Ishikawa (cell line): Measurements from ENCODE around the gene NUDT2.

Experiments
- CEBPB ChIP-seq: IDR thresholded peaks from 2 replicates; pipeline ENCODE4 v1.6.1; 2012
- CREB1 ChIP-seq: IDR thresholded peaks from 2 replicates; pipeline ENCODE4 v1.6.1; 2012; ENCODE audit warnings: low read depth
- EGR1 ChIP-seq: IDR thresholded peaks from 2 replicates; pipeline ENCODE4 v1.6.1; 2012
- EP300 ChIP-seq: IDR thresholded peaks from 2 replicates; pipeline ENCODE4 v1.6.1; 2012; ENCODE audit warnings: borderline replicate concordance
- FOXM1 ChIP-seq: IDR thresholded peaks from 2 replicates; pipeline ENCODE4 v1.6.1; 2012; ENCODE audit warnings: low read depth, borderline replicate concordance
- MAX ChIP-seq: IDR thresholded peaks from 2 replicates; pipeline ENCODE4 v1.6.1; 2012
- NFIC ChIP-seq: IDR thresholded peaks from 2 replicates; pipeline ENCODE4 v1.6.1; 2012
- RAD21 ChIP-seq: IDR thresholded peaks from 2 replicates; pipeline ENCODE4 v1.6.1; 2012; ENCODE audit warnings: low read depth
- REST ChIP-seq: IDR thresholded peaks from 2 replicates; pipeline ENCODE4 v1.6.1; 2012; ENCODE audit warnings: low read depth, mild to moderate bottlenecking
- TAF1 ChIP-seq: IDR thresholded peaks from 2 replicates; pipeline ENCODE4 v1.6.1; 2012; ENCODE audit warnings: low read depth, mild to moderate bottlenecking
- TCF12 ChIP-seq: IDR thresholded peaks from 2 replicates; pipeline ENCODE4 v1.6.1; 2012; ENCODE audit warnings: low read depth
- TEAD4 ChIP-seq: IDR thresholded peaks from 2 replicates; pipeline ENCODE4 v1.6.1; 2012
- YY1 ChIP-seq: IDR thresholded peaks from 2 replicates; pipeline ENCODE4 v1.6.1; 2012; ENCODE audit warnings: low read depth
- ZBTB7A ChIP-seq: IDR thresholded peaks from 2 replicates; pipeline ENCODE4 v1.6.1; 2012; ENCODE audit warnings: low read depth
- TF ChIP-seq, protein P1 (sequence below): IDR thresholded peaks from 2 replicates; pipeline ENCODE4 v1.6.1; 2012

The NUDT2 gene

GRCh38 chr9:34370970-34371880, 41.9 kb downstream of the NUDT2 start:
- TF ChIP-seq CEBPB (no peak), RAD21 (no peak), MAX (no peak), REST (no peak), TAF1 (no peak), TEAD4 (no peak), EP300 (no peak), CREB1 (no peak), NFIC (no peak), FOXM1 (no peak), YY1 (no peak), EGR1 (no peak), ZBTB7A (no peak), TCF12 (no peak)
- TF ChIP-seq, protein P1, sequence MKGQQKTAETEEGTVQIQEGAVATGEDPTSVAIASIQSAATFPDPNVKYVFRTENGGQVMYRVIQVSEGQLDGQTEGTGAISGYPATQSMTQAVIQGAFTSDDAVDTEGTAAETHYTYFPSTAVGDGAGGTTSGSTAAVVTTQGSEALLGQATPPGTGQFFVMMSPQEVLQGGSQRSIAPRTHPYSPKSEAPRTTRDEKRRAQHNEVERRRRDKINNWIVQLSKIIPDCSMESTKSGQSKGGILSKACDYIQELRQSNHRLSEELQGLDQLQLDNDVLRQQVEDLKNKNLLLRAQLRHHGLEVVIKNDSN, result no peak

GRCh38 chr9:34371886-34372466, 42.6 kb downstream of the NUDT2 start:
- no peak for TF ChIP-seq FOXM1
- TF ChIP-seq EGR1, result no peak

DNA sequence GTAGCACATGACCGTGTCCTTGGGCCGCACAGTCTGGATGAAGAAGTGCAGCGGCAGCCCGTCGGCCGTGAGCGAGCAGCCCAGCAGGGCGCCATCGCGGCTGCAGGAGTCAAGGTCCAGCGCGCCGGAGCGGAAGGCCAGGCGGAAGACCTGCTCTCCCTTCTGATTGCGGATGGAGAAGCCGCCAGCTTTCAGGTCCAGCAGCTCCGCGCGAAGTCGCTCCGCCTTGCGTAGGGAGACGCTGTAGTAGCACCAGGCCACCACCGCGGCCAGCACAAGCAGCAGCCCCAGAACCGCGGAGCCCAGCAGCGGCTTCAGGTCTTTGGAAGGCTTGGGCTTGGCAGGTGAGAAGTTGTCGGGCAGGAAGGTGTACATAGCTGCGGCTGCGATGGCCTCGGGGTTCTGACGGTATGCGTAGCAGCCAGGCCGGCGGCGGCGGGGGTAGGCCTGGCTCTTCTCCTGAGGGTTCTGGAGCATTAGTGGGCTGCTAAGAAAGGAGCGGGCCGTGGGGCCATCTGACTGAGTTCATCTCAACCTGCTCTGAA, 43.2 kb downstream of the NUDT2 start:
- TF ChIP-seq TAF1 (no peak), EP300 (no peak), MAX (no peak), NFIC (no peak), TCF12 (no peak), CREB1 (no peak), ZBTB7A (no peak), YY1 (no peak), CEBPB (no peak), FOXM1 (no peak), EGR1 (no peak), RAD21 (no peak)

DNA sequence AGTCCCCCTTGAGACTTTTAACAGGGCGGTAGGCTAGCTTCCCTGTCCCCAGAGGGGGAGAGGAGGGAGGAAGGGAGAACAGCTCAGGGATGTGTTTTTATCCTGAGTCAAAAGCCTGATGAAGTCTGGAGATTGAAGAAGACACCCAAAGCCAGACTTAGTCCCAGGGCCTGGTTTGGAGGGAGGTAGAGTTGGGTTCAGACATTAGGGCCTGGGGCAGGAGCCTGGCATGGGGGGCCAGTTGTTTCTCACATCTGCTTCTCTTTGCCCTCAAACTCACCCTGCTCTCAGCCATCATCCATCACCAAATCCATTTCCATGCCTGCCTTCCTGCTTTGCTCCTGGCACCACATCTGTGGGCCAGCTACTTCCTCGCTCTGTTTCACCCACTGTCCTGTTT, 44.4 kb downstream of the NUDT2 start:
- TF ChIP-seq EP300 (no peak), RAD21 (no peak), TEAD4 (no peak), CEBPB (no peak), YY1 (no peak), CREB1 (no peak), REST (no peak), EGR1 (no peak), ZBTB7A (no peak), MAX (no peak), TCF12 (no peak), NFIC (no peak), FOXM1 (no peak), TAF1 (no peak)
- TF ChIP-seq, protein P1, result no peak

DNA sequence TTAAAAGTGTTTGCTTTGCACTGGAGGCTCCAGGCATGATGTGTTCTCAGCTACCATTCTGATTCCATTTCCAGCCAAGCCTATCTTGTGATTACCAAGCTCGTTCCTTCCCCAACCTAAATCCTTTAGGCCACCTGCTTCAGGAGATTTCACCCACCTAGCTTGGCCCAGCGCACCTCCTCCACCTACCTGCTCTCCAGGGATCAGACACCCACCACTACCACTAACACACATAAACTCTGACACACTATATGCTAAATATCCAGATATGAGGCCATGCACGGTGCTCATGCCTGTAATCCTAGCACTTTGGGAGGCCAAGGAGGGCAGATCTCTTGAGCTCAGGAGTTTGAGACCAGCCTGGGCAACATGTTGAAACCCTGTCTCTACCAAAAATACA, 45.0 kb downstream of the NUDT2 start:
- no peak for TF ChIP-seq EGR1
- TF ChIP-seq MAX, result no peak
- TF ChIP-seq TCF12, result no peak
- TF ChIP-seq FOXM1, result no peak
- no peak for TF ChIP-seq TAF1
- no peak for TF ChIP-seq TEAD4
- TF ChIP-seq YY1, result no peak
- TF ChIP-seq EP300, result no peak
- TF ChIP-seq CEBPB, result no peak
- TF ChIP-seq, protein P1, result no peak
- no peak for TF ChIP-seq NFIC
- no peak for TF ChIP-seq CREB1
- no peak for TF ChIP-seq RAD21
- no peak for TF ChIP-seq ZBTB7A
- no peak for TF ChIP-seq REST
